ENCODE results near the gene C6orf52. TPM values are rescaled to one million over a fixed set of nuclear protein-coding genes. Genes with fewer than 3 reads are reported as not detected.
A peak's percentile ranks its signal among the peaks of the same experiment; 100 is the strongest.
"Not testable (repeated sequence)": the region's sequence is repeated elsewhere in the genome, so short reads cannot be mapped to it uniquely, and the experiment has no call there.

Gene C6orf52
- polyA plus RNA-seq (2012; ENCODE audit: insufficient read depth, insufficient read length, low read depth): 25.2 TPM

DNA sequence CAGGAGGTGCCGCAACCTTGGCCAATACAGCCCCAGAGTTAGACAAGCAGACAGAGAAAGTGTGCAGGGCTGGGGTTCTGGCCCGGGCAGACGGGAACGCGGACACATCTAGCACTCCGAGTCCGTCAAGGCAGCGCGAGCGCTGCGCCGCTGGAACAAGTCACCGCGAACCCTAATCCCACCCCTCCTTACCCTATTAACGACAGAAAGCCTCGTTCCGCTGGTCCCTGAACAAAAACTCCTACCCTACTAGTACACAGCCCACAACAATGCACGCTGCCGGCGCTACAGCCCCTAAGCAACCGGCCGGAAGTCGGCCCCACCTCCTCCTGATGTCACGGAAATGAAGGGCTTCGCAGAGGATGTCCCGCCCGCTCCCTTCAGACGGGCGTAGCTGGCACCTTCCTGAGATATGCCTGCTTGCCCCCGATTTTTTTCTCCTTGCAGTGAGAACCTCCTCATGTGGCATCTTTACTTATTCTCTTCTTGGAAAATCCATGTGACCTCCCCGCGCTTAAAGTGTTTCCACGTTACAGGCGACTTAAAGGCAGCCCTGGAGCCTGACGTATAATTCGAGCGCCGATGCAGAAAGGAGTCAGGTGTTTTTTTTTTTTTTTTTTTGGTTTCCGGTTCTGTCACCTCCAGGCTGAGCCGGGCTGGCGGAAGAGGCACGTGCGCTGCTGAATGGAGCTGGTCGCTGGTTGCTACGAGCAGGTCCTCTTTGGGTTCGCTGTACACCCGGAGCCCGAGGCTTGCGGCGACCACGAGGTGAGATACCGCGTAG, at the start of gene C6orf52, which contains the start of gene PAK1IP1:
TSS of gene C6orf52 (minus strand) at position 315 of the 784 bp plus-strand sequence. CDS start 7,066 bp downstream, outside the sequence.
TSS of gene PAK1IP1 (plus strand) at position 671 of the 784 bp plus-strand sequence. CDS start at position 685, 14 bp downstream.
- Histone ChIP-seq H3K9me3 (no peaks in the 10 kb centered on the region), H3K27me3 (no peaks in the 10 kb centered on the region), H3K4me1 (no peaks in the 10 kb centered on the region), H3K36me3 (peaks cover 8% of the 10 kb centered on the region), H3K4me3 (ENCODE audit: low read depth, low read length) (peak within 1 kb of the TSS; percentile 99)
- peak; percentile 91 for DNase-seq
- TF ChIP-seq CTCF (IDR thresholded peaks at IDR 0.05; ENCODE audit: low read depth, low read length): no peak

DNA sequence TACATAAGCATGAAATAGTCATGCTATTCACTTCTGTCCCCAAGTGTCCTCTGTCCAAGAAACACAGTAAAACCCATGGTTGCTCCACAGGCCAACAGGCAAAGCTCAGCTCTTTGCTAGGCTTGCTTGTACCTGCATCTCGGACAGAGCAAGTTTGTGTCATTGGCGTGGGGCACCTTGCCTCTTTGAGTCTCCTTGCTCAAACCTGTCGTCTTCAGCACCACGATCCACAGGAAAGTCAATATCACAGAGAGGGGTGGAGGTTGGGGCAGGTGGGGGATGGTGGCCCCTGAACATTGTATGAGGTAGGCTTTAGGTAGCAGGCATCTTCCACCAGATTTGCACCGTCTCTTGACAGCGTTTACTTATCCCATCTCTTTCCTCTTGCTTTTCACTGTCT, 49.1 kb upstream of the C6orf52 start:
- Histone ChIP-seq H3K36me3 (no peaks in the 10 kb centered on the region), H3K27me3 (no peaks in the 10 kb centered on the region), H3K9me3 (no peaks in the 10 kb centered on the region), H3K4me3 (ENCODE audit: low read depth, low read length) (no peak overlapping the region), H3K4me1 (peaks cover 3% of the 10 kb centered on the region; the same call in 1 of the 2 replicates)
- DNase-seq: no peak
- TF ChIP-seq CTCF (IDR thresholded peaks at IDR 0.05; ENCODE audit: low read depth, low read length): no peak

DNA sequence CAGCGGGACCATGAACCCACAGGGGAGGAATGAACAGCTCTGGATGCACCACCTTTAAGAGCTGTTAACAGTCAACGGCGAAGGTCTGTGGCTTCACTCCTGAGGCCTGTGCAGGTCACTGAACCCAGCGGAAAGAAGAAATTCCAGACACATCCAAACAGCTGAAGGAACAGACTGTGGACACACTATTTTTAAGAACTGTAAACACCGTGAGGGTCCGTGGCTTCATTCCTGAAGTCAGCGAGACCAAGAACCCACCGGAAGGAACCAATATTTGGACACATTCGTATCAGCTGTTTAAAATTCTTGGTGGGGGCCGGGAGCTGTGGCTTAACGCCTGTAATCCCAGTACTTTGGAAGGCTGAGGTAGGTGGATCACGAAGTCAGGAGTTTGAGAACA, 47.8 kb upstream of the C6orf52 start:
- H3K36me3 ChIP-seq: no peaks in the 10 kb centered on the region
- peaks cover 3% of the 10 kb centered on the region; the same call in 1 of the 2 replicates for H3K4me1 ChIP-seq
- DNase-seq: no peak
- no peak for TF ChIP-seq CTCF (IDR thresholded peaks at IDR 0.05; ENCODE audit: low read depth, low read length)
- no peak overlapping the region for H3K4me3 ChIP-seq (ENCODE audit: low read depth, low read length)
- no peaks in the 10 kb centered on the region for H3K9me3 ChIP-seq
- no peaks in the 10 kb centered on the region for H3K27me3 ChIP-seq

DNA sequence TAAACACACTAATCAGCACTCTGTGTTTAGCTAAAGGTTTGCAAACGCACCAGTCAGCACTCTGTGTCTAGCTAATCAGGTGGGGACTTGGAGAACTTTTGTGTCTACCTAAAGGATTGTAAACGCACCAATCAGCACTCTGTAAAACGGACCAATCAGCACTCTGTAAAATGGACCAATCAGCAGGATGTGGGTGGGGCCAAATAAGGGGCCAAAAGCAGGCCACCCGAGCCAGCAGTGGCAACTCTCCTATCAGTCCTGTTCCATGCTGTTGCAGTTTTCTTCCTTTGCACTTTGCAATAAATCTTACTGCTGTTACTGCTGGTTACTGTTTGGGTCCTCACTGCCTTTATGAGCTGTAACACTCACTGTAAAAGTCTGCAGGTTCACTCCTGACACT, 47.2 kb upstream of the C6orf52 start:
- not testable (repeated sequence) for DNase-seq; H3K9me3 ChIP-seq; H3K36me3 ChIP-seq; H3K27me3 ChIP-seq; H3K4me1 ChIP-seq; H3K4me3 ChIP-seq (ENCODE audit: low read depth, low read length)

GRCh38 chr6:10740061-10740460, 45.6 kb upstream of the C6orf52 start:
- Histone ChIP-seq H3K9me3 (no peaks in the 10 kb centered on the region), H3K4me1 (no peaks in the 10 kb centered on the region), H3K36me3 (no peaks in the 10 kb centered on the region), H3K27me3 (no peaks in the 10 kb centered on the region), H3K4me3 (ENCODE audit: low read depth, low read length) (no peak overlapping the region)
- DNase-seq: no peak
- TF ChIP-seq CTCF (IDR thresholded peaks at IDR 0.05; ENCODE audit: low read depth, low read length): no peak

DNA sequence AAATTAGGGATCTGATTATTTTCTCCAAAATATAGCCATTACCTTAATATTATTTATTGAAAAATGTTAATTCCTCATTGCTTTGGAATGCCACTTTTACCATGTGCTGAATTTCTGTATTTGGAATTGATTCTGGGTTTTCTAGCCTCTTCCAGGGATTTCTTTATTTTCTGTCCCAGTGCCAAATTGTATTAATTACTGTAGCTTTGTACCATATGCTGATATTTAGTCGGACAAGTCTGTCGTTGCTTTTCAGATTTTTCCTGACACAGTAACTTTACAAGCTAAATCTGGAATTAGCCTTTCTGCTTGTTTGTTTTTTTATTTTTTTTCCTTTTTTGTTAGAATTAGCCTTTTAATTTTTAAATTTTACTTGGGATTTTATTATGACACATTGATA, 42.3 kb upstream of the C6orf52 start:
- DNase-seq: no peak
- Histone ChIP-seq H3K4me1 (no peaks in the 10 kb centered on the region), H3K9me3 (no peaks in the 10 kb centered on the region), H3K4me3 (ENCODE audit: low read depth, low read length) (no peak overlapping the region), H3K36me3 (no peaks in the 10 kb centered on the region), H3K27me3 (no peaks in the 10 kb centered on the region)
- TF ChIP-seq CTCF (IDR thresholded peaks at IDR 0.05; ENCODE audit: low read depth, low read length): no peak
